ENCODE data around the gene TGFBR3.

TGFBR3 gene

DNA sequence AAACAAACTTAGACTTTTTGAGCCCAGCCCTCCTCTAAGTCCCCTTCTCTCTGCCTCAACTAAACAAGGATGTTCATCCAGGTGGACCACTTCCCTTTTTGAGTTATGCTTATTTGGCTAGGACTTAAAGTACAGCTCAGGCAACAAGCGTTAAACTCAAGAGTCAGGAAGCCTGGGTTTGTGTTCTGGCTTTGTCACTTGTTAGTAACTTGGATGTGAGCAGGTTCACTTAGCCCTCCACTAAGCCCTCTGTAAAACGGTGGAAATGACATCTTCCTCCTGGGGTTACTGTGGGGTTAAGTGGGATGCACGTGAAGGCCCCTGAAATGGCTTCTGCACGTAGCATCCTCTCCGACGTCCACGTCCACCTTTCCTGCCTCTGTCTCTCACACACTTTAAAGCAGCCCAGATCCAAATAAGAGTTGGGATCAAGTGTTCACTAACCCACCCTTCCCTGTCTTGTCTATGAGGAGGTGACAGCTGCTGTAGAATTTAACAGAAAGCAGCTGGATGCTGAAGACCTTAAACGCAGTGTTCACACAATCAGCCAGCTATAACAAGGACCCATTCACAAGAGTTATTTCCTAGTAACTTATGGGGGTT is 152.7 kb downstream of the TGFBR3 start:
- DNase-seq (ENCODE audit: low read depth in 2 of 2) = no peak

DNA sequence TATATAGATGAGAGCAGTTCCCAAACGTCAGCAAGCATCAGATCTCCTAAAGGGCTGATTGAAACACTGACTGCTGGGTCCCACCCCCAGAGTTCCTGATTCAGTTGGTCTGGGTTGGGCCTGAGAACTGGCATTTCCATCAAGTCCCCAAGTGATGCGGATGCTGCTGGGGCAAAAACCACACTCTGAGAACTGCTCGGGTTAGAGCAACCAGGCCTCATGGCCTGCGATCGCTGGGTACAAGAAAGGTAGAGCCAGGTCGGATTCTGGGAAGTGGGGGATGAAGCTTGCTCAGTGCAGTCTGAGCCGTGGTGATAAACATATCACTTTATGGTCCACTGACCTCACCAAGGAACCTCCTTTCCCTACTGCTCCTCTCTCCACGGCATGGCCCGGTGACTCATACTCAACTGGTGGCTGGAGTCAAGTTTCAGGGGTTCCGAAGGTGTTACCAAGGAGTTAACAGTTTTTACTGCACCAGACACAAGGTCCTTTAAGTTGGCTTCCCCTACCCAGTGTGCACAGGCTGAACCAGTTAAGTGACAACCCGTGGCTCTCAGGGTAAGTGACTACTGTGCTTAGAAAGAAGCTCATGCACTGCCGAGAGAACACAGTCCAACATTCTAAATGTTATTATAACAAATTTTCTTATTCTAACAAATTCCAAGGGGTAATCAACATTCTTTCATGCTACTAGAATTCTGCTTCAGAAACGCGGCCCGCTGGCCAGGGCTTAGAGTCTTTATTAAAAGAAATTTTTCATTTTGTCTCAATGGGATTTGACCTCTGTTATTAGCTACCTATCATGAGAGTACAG is 153.5 kb downstream of the TGFBR3 start:
- no peak for DNase-seq (ENCODE audit: low read depth in 2 of 2)

DNA sequence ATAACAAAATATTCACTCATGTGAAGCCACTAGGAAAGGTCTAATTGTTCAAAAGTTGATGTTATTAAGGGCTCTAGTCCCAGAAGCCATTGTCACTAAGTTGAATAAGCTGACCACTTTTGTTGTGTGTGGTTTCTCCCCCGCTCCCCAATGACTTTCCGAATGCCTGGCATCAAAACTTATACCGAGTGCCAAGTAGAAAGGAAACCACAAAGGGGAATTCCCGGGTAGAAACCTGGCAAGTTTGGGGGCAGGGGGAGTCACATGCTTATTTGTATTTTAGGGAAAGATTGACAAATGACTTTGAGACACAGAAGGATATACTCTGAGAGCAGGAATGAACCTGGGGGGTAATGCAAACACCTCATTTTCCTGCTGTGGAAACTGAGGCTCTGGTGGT is 154.1 kb downstream of the TGFBR3 start:
- DNase-seq (ENCODE audit: low read depth in 2 of 2) = no peak

DNA sequence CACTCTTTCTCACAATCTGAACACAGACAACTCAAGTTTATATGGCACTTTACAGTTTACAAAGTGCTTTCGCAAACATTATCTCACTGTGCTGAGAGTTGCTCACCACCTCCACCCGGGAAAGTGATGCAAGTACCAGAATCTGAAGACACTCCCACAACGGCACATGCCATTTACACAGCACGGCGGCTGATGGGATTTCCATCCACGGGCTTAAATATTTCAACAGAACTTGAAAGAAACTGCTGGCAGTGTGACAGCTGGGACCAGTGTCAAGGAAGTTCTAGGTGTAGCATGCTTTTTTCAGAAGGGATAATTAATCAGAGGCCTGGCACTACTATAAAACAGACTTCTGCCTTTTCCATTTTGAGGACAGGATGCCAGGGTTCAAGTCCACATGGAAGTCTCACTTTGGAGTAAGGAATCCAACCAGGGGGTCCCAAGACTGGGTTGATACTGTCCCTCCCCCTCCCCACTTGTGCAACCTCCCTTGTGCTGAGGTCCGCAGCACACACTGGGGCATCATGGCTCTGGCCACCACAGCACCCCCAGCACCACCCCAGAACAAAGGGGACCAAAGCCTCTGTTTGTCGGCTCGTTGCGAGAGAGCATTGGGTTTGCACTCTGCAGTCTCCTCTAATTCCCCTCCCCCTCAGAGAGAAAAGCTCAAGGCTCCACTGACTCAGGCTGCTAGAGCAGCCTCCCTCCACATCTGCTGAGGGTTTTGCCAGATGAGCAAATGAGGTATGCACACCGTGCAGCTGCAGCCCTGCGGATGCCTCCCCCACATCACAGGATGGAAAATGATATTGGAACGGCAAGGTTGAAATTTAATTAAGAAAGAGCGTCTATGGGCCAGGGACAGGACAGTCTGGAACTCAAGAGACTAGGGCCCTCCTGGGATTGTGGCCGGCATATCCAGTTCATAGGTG is 154.9 kb downstream of the TGFBR3 start:
- DNase-seq (ENCODE audit: low read depth in 2 of 2) = no peak

DNA sequence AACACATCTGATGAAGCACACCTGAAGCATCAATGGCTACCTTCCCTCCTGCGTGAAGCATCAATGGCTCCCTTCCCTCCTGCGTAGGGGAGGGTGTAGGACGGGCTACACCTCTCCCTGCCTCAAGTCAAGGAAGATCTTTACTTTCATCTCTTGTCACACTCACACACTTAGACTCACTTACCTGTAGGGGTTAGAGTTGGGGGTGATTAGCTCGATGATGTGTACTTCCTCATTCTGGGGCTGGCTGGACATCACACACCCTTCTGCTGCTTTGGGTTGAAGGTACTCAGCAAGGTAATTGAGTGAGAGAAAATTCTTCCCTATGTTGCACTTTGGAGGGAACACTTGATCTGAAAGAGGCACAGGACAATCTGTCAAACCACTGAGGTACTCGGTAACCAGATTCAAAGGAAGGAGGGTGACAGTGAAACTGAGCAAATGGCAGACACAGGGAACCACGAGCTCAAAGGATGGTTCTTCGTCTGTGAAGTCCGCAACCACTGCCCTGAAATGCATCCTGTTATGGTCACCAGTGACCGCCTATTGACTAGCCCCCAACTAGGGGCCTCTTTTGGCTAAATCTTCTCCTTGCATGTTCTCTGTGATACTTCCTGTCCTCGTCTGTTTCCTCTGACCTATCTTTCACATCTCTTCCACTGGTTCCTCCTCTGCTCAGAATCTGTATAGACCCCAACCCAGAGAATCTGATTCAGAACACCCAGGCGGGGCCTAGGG is 156.2 kb downstream of the TGFBR3 start:
- DNase-seq (ENCODE audit: low read depth in 2 of 2) = no peak

DNA sequence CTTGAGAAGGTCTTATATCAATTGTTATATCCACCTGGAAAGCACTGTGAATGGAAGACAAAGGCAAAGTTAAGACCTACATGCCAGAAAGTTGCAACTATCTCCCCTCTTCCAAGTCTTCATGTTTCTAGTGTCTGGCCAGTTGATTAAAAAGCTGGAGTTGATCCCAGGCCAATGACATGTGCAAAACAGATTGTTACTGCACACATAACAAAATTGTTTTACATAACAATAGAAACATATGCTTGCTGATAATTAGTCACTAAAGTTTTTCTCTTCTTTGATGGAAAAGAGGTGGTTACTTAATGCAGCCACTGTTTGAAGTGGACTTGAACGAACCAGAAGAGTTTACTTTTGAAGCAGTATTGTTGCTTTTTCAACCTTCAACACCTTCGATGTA is 158.2 kb downstream of the TGFBR3 start:
- DNase-seq (ENCODE audit: low read depth in 2 of 2) = no peak

DNA sequence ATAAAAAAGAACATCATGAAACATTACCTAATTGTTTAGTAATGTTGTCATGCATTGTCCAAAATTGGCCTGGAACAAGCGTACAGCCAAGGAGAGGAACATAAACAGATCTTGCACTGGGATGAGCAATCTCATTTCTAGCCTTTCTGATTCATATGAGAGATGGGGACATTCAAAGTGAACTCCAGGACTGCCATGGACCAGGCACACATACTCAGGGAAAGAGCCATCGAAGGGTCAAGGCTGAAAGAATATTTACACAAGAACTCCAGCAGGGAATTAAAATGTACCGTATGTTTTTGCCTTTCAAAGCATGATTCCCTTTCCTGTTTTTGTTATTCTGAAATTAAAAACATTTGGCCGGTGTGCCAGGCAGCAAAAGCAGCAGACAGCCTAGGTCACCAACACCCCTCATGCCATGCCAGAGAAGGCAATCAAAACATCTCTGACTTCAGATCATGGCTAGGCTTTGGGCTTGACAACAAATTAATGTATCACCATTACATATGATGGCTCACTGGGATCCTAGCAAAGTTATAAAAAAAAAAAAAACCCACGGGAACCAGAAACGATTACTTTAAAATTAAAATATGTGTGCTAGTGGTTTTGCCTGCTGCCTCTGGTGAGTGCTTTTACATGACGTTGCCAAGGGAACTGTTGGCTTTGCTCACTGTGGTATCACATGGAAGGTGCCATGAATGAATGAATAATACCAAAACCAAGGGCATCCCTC is 159.8 kb downstream of the TGFBR3 start:
- no peak for DNase-seq (ENCODE audit: low read depth in 2 of 2)

DNA sequence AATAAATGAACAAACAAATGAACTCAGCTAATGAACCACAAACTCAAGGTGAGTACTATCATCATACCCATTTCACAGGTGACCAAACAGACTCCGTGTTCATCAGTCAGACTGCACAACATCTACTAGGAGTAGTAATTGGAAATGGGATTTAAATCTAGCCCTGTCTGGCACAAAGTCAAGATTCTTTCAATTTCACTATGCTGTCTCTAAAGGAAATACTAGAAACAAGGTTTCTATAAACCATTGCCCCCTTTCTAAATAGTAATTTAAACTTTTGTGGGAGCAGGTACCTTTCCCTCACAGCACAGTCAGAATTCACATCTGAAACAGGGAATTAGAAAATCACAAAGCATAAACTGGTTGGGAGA is 160.3 kb downstream of the TGFBR3 start:
- DNase-seq (ENCODE audit: low read depth in 2 of 2) = no peak

DNA sequence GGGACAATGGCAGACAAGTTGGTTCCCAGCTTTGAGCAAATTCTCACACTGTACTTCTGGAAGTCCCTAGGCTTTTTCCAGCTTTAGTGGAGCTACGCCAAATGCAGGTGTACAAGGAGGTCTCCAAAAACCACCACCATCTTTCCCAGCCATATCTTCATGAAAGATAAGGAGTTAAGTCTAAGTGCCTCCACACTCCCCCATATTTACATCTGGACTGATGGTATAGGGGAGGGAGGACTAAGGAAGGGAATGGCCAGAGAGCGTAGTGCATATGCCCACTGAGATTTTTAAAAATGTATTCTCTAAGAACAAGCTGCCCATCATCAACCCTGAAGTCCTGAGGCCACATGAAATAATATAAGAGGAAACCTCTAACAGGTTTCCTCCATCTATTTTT is 161.3 kb downstream of the TGFBR3 start:
- DNase-seq (ENCODE audit: low read depth in 2 of 2) = no peak

DNA sequence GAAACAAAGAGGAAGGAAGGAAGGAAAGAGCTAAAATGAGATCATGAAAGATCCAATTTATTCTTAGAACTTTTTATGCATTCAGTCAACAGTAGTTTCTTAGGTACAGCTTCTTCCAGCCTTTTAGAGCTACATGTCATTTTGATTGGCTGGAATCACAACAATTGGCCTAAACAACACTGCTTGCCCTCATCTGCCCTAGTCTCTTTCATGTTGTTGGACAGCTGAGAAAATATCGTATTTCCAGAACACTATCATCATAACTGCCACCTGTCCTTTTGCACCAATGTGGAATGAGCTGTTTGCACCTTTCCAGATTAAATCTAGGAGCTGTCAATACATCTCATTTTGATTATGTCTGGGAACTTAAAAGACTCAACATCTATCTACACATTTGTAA is 161.7 kb downstream of the TGFBR3 start:
- no peak for DNase-seq (ENCODE audit: low read depth in 2 of 2)

DNA sequence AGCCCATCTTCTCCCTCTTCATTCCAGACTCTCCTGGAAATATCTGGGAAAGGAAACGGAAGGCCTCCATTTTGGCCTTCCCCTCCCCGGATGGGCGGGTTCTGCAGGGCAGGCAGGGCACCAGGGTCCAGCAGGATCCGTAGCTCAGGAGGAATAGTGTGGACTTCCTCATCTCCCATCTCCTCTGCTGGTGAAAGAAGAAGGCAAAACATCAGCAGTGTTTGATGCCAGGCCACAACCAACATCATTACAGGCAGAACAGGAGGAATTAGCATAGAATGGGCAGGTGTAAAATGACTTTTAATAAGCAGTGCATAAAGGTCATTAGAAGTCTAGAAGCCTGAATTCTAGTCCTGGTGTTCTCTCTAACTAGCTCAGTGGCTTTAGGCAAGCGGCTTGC is 165.9 kb downstream of the TGFBR3 start:
- DNase-seq (ENCODE audit: low read depth in 2 of 2) = no peak

DNA sequence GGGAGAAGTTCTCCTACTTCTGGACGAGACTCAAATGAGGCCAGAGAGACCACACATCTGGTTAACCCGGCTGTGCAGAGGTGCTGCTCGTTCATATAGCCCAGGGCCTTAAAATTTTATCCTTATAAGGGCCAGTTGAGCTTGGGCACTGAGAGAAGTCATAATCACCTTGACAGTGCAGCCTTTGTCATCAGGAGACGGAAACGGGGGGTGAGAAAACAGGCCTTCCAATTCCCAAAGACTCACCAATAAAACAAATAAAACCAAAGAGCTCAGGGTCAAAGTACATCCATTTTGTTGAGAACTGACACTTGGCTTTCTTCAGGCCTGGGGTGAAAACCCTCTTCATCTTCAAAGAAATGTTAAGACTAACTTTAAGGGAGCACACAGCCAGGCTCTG is 167.1 kb downstream of the TGFBR3 start:
- no peak for DNase-seq (ENCODE audit: low read depth in 2 of 2)

DNA sequence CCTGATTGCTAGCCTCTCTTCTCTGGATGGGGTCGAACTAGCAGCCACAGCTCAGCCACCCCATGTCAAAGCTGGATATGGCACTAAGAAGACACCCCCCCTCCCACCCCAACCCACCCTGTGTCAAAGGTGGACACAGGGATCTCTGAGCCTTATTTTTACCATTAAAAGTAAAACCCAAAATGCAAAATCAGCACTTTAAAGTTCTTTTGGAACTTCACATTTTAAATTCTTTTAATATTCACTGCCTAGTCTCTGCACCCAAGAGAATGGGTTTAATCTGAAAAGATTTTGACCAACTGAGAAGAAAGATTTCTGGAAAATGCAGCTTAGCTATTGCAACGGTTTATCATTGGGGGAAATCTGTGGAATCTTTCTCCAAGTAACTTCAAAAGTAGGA is 167.6 kb downstream of the TGFBR3 start:
- DNase-seq (ENCODE audit: low read depth in 2 of 2) = no peak

DNA sequence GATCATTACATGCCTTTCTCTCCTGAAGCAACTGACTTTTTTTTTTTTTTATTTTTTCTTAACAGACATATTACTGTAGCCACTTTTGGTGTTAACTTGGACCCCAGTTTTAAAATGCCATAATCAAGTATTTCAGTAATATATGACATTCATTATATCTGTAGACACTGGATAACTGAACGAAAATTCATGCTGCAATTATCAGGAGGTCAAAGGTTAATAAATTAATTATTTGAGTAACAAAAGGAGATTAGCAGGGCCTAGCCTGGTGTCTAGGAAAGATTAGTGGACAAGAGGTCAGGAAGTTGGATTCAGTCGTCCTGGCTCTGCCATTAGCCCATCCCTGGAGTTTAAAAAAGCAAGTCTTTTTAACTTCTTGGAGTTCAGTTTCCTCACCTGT is 168.1 kb downstream of the TGFBR3 start:
- no peak for DNase-seq (ENCODE audit: low read depth in 2 of 2)

DNA sequence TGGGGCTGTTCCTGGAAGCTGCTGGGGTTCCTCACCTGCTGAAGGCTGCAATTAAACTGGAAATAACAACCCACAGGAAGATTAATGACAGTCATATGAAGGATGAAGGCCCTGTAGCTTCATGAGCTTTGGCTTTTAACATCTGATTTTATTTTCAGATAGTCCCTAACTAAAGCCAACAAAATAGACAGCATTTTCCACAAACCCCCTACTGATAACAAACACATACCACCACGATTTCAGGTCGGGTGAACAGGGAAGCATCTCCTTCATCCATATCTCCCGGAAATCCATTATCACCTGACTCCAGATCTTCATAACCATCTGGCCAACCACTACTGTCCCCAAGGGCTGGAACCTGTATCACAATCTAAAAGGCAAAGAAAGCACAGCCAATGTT is 169.6 kb downstream of the TGFBR3 start:
- DNase-seq (ENCODE audit: low read depth in 2 of 2) = no peak

DNA sequence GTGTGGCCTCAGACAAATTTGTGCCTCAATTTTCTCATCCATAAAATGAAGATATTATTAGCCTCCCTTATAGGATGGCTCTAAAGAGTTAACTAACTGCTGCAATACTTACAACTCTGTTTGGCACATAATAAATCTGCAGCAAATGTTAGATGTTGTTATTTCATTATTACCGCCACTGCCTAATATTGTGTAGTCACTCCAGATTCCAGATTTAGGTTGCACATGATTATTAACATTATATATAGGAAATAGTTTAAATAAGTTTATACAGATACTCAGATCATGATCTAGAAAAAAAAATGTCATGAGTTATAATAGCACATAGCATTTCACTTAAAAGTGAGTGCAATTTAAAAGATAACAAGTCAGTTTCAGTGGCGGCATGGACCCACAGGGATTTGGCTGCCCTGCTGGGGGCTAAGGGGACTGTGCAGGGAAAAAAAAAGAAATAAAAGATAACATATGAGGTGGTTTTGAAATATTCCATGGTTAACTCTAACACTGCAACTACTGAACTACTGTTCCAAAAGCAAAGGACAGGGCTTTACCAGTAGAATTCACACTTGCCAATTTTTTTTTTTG is 170.4 kb downstream of the TGFBR3 start:
- no peak for DNase-seq (ENCODE audit: low read depth in 2 of 2)

DNA sequence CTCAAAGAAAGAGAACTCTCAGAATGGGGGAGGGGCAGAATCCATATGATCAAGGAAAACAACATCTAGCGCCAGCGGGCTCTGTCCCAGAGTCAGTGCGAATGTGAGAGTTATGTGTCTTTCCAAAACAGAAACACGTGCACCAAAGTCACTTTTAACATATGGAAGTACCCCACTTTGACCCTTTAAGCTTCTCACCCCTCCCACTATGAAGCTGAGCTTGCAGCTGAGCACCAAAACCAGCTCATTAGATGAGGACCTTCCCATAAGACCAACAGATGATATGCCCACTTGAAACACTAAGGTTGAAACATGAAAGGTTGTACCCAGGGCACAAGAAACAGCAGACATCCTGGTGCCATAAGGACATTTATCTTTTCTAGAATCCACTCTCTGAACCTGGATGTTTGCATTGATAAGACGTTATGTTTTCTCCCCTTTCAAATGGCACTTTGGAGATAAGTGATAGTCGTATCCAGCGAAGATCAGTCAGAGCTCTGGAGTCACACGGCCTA is 171.0 kb downstream of the TGFBR3 start:
- no peak for DNase-seq (ENCODE audit: low read depth in 2 of 2)

DNA sequence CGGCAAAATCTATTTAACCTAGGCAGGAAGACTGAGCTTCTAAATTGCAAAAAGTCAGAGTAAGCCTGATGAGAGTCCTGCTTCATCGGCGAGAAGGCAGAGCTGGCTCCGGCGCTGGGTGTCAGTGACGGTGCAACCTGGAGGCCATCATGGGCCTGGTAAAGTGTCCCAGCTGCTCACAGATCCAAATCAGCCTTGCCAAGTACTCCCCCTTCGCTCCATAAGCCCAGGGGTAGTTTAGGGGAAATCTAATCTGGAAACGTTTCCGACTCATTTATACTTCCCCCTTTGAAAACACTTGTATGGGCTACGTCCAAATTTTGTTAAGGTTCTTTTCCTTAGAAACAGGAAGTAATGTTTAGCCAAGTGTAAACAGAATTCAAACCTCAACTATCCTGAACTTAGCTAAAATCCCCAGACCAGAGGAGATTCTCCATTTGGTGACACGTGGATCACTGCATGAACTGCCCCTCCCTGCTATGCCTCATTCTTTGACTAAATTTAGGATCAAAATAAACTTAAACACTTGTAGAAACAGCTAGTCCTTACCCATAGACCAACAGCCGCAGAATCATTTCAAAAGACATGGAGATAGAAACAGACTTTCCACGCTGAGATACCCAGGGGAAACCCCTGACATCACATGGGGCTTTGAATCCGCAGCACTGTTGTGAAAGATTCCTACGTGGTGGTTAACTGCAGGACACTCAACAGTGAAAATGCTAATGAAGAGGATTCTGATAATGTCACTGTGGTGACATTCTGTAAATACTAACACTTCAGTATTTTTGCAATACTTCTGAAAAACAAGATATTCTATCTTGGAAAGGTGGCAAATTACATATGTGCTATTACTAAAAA is 172.7 kb downstream of the TGFBR3 start:
- DNase-seq (ENCODE audit: low read depth in 2 of 2) = no peak

DNA sequence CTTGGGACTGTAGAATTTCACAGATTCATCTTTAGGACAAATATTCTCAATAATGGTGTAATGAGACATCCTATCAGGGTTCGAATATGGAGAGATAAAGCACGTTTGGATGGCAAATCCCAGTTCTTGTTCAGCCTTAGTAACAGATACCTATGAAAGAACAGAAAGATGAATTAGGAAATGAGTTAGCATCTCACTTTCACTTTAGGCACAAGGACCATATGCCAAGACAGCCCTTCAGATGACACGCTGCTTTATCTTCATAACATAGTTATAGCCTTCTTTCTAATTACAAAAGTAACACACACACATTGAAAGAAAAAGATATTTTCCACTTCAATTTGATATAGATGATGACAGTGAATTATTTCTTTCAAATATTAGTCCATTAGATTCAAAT is 173.6 kb downstream of the TGFBR3 start:
- DNase-seq (ENCODE audit: low read depth in 2 of 2) = no peak
